Upper lobe of left lung (tissue), 6 donors: ENCODE data around the gene TOMM20. TPM values are rescaled to one million over a fixed set of nuclear protein-coding genes. Genes with fewer than 3 reads are reported as not detected.

Experiments
- ATAC-seq, 2 donors: fragments of 200-7000 bp; cut with Tn5 transposase; one replicate each; pipeline ENCODE4 v1.9.1; 2022; ENCODE audit warnings: mild to moderate bottlenecking in 2 of 2, moderate library complexity in 2 of 2; ENCODE audit not compliant: low FRiP score in 2 of 2
- DNase-seq, 2 donors: peaks; one replicate each; pipeline ENCODE4 v3.0.0-alpha.2; 2019 to 2020
- H3K27ac ChIP-seq, 4 donors: fragments of 200-600 bp; sonication (generic); one replicate each; pipeline ENCODE4 v1.5.1; 2016 to 2019
- H3K27me3 ChIP-seq, 4 donors: fragments of 200-600 bp; sonication (generic); one replicate each; pipeline ENCODE4 v1.5.1; 2017 to 2019
- H3K36me3 ChIP-seq, 4 donors: fragments of 200-600 bp; sonication (generic); one replicate each; pipeline ENCODE4 v1.5.1; 2016 to 2019
- H3K4me1 ChIP-seq, 4 donors: fragments of 200-600 bp; sonication (generic); one replicate each; pipeline ENCODE4 v1.5.1; 2018 to 2019
- H3K4me3 ChIP-seq, 4 donors: fragments of 200-600 bp; sonication (generic); one replicate each; pipeline ENCODE4 v1.5.1; 2017 to 2019; ENCODE audit warnings: mild to moderate bottlenecking in 2 of 4, moderate library complexity in 1 of 4
- H3K9me3 ChIP-seq, 4 donors: fragments of 200-600 bp; sonication (generic); one replicate each; pipeline ENCODE4 v1.5.1; 2018 to 2019
- EP300 ChIP-seq, 4 donors: sonication (generic); formaldehyde crosslinking; IDR thresholded peaks; one replicate each; pipeline ENCODE4 v1.5.1; 2017; ENCODE audit warnings: antibody characterized with exemption in 4 of 4, control low read depth in 2 of 4
- POLR2A ChIP-seq, 4 donors: fragments of 450-650 bp; IDR thresholded peaks; one replicate each; pipeline ENCODE4 v1.5.1; 2016 to 2017; ENCODE audit warnings: antibody characterized with exemption in 4 of 4, mild to moderate bottlenecking in 2 of 4
- POLR2AphosphoS5 ChIP-seq, 2 donors: sonication (generic); formaldehyde crosslinking; IDR thresholded peaks; one replicate each; pipeline ENCODE4 v1.5.1; 2017; ENCODE audit warnings: antibody characterized with exemption in 2 of 2
- WGBS, 2 donors: methylation state at CpG; one replicate each; pipeline ENCODE4 v1.1.5; 2017 to 2018; 5-methylcytosine and 5-hydroxymethylcytosine counted together
- total RNA-seq, 6 donors: library from RNA; depleted of rRNA in 4 of 6; stranded (reverse); fragments of >200 nt in 4 of 6; gene quantifications; one replicate each; pipeline versions ENCODE4 v1.1.0 to v1.2.1, GENCODE V29; 2016 to 2021
- TF ChIP-seq, protein P1 (sequence below), 6 experiments: fragments of 450-650 bp in 4 of 6; fragments of 200-600 bp in 2 of 6; sonication (generic) in 2 of 6; IDR thresholded peaks; one replicate each; pipeline ENCODE4 v1.5.1; 2016 to 2019; ENCODE audit warnings: antibody characterized with exemption in 6 of 6
- donor health status: DM: no; HTN: no; CAD: no; lungs with moderate emphysema.
- donor health status: DM: no; HTN: yes; CAD: no; lungs with severe emphysema.

TOMM20 gene
- total RNA-seq, 6 donors from 2014 or later: 37.6 to 124 (median 89.8) TPM

DNA sequence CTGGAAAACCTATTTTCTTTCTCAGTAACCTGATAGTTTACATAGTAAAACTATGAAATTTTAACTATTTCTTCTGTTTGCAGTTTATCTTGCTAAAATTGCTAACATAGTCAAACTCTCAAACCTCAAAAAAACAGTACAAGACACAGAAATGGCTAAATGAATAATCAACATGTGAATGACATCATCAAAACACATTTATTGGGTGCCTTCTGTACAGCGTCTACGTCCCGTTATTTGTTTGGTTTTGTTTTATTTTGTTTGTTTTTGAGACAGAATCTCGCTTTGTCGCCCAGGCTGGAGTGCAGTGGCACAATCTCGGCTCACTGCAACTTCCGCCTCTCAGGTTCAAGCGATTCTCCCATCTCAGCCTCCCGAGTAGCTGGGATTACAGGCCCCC is 21.2 kb upstream of the TOMM20 start:
- H3K9me3 ChIP-seq: no peaks in the 10 kb centered on the region
- H3K36me3 ChIP-seq: peaks cover 15 to 97% (median 52%) of the 10 kb centered on the region in 4 donors
- DNase-seq: no peak
- H3K27ac ChIP-seq: no peak overlapping the region
- H3K27me3 ChIP-seq: no peaks in the 10 kb centered on the region
- TF ChIP-seq POLR2AphosphoS5 (IDR thresholded peaks at IDR 0.05): no peak
- TF ChIP-seq EP300 (IDR thresholded peaks at IDR 0.05): no peak
- TF ChIP-seq, protein P1, sequence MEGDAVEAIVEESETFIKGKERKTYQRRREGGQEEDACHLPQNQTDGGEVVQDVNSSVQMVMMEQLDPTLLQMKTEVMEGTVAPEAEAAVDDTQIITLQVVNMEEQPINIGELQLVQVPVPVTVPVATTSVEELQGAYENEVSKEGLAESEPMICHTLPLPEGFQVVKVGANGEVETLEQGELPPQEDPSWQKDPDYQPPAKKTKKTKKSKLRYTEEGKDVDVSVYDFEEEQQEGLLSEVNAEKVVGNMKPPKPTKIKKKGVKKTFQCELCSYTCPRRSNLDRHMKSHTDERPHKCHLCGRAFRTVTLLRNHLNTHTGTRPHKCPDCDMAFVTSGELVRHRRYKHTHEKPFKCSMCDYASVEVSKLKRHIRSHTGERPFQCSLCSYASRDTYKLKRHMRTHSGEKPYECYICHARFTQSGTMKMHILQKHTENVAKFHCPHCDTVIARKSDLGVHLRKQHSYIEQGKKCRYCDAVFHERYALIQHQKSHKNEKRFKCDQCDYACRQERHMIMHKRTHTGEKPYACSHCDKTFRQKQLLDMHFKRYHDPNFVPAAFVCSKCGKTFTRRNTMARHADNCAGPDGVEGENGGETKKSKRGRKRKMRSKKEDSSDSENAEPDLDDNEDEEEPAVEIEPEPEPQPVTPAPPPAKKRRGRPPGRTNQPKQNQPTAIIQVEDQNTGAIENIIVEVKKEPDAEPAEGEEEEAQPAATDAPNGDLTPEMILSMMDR (IDR thresholded peaks at IDR 0.05): no peak
- TF ChIP-seq POLR2A (IDR thresholded peaks at IDR 0.05): no peak
- H3K4me1 ChIP-seq: no peaks in the 10 kb centered on the region
- ATAC-seq: no peak
- 96% methylated on average over 9 of the region's 9 CpGs for WGBS, 2 donors
- no peak overlapping the region for H3K4me3 ChIP-seq

GRCh38 chr1:235147269-235147668 is 18.6 kb upstream of the TOMM20 start:
- no peak for TF ChIP-seq POLR2AphosphoS5 (IDR thresholded peaks at IDR 0.05)
- no peak overlapping the region for H3K27ac ChIP-seq
- ATAC-seq (no peak), DNase-seq (no peak)
- H3K4me3 ChIP-seq: no peak overlapping the region
- no peaks in the 10 kb centered on the region for H3K27me3 ChIP-seq
- H3K36me3 ChIP-seq: peaks cover 19 to 96% (median 55%) of the 10 kb centered on the region in 4 donors
- H3K4me1 ChIP-seq: no peaks in the 10 kb centered on the region
- no peaks in the 10 kb centered on the region for H3K9me3 ChIP-seq
- 92 to 94% methylated on average over 4 of the region's 4 CpGs for WGBS, 2 donors

DNA sequence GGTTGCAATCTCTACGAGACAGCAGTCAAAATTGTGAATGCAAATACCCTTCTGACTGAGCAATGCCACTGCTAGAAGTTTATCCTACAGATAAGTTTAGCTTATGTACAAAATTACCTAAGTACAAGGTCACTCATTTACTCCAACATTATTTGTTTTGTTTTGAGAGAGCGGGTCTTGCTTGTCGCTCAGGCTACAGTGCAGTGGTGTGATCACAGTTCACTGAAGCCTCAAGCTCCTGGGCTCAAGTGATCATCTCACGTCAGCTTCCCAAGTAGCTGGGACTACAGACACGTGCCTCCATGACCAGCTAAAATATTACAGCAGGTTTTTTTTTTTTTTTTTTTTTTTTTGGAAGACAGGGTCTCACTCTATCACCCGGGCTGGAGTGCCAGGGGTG is 17.0 kb upstream of the TOMM20 start:
- DNase-seq (no peak), ATAC-seq (no peak)
- H3K27ac ChIP-seq: no peak overlapping the region
- H3K36me3 ChIP-seq: peaks cover 19 to 96% (median 58%) of the 10 kb centered on the region in 4 donors
- no peaks in the 10 kb centered on the region for H3K4me1 ChIP-seq
- TF ChIP-seq, protein P1 (IDR thresholded peaks at IDR 0.05): no peak
- H3K4me3 ChIP-seq: no peak overlapping the region
- no peaks in the 10 kb centered on the region for H3K27me3 ChIP-seq
- no peaks in the 10 kb centered on the region for H3K9me3 ChIP-seq
- 89 to 95% methylated on average over 6 of the region's 6 CpGs for WGBS, 2 donors

DNA sequence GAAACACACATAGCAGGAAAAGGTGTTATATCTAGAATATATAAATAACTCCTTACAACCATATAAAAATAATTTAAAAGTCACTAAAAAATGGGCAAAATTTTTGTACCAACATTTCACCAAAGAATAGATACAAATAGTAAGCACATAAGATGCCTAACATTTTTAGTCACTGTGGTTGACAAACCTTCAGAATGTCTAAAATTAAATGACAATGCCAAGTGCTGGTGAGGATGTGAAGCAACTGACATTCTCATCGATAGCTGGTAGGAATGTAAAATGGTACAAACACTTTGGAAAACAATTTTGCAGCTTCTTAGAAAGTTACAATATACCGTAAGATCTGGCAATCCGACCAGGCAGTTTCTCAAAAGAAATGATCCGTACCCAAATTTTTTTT is 14.4 kb upstream of the TOMM20 start:
- peaks cover 16 to 95% (median 66%) of the 10 kb centered on the region in 4 donors for H3K36me3 ChIP-seq
- no peaks in the 10 kb centered on the region for H3K27me3 ChIP-seq
- WGBS, 2 donors: 96 to 98% methylated on average over 4 of the region's 4 CpGs
- H3K27ac ChIP-seq: no peak overlapping the region
- H3K4me1 ChIP-seq: no peaks in the 10 kb centered on the region
- DNase-seq (no peak), ATAC-seq (no peak)
- H3K9me3 ChIP-seq: no peaks in the 10 kb centered on the region
- no peak overlapping the region for H3K4me3 ChIP-seq
- TF ChIP-seq EP300 (IDR thresholded peaks at IDR 0.05): no peak
- no peak for TF ChIP-seq POLR2A (IDR thresholded peaks at IDR 0.05)
- no peak for TF ChIP-seq POLR2AphosphoS5 (IDR thresholded peaks at IDR 0.05)
- TF ChIP-seq, protein P1 (IDR thresholded peaks at IDR 0.05): no peak

DNA sequence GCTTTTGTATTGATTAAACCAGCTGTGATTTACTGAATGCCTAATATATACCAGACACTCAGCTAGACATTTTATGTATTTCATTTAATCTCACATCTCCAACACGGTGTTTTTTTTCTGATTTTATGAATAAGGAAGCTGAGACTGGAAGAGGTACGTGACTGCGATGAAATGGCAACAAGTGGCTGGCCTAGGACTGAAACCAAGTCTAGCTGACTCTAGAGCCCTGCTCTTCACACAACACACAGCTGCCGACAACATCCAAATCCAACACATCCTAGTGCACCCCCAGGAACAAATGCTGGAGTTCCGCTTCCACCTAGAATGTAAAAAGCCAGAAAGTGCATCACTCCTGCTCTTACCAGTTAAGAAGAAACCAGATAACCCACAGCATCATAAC is 10.7 kb upstream of the TOMM20 start:
- H3K4me3 ChIP-seq: no peak overlapping the region
- DNase-seq (no peak), ATAC-seq (no peak)
- H3K27me3 ChIP-seq: no peaks in the 10 kb centered on the region
- H3K36me3 ChIP-seq: peaks cover 25 to 95% (median 80%) of the 10 kb centered on the region in 4 donors
- no peak overlapping the region for H3K27ac ChIP-seq
- no peaks in the 10 kb centered on the region for H3K9me3 ChIP-seq
- no peaks in the 10 kb centered on the region for H3K4me1 ChIP-seq
- TF ChIP-seq POLR2AphosphoS5 (IDR thresholded peaks at IDR 0.05) (no peak), POLR2A (IDR thresholded peaks at IDR 0.05) (no peak), EP300 (IDR thresholded peaks at IDR 0.05) (no peak)
- TF ChIP-seq, protein P1 (IDR thresholded peaks at IDR 0.05): no peak
- 92 to 95% methylated on average over 5 of the region's 5 CpGs for WGBS, 2 donors
